Right ventricle myocardium superior (tissue), 1 donor: Measurements from ENCODE around the gene AAK1. TPM values are rescaled to one million over a fixed set of nuclear protein-coding genes. Genes with fewer than 3 reads are reported as not detected.
"Not testable (repeated sequence)": the region's sequence is repeated elsewhere in the genome, so short reads cannot be mapped to it uniquely, and the experiment has no call there.

ENCODE experiments used
- ATAC-seq: fragments of 200-7000 bp; cut with Tn5 transposase; one replicate; pipeline ENCODE4 v1.9.1; 2020; ENCODE audit warnings: mild to moderate bottlenecking; ENCODE audit not compliant: poor library complexity
- DNase-seq: peaks from one replicate; pipeline ENCODE4 v3.0.0-alpha.2; 2020
- intact Hi-C: fragments of 100-400 bp; cut with DNase I; formaldehyde crosslinking; loops from one replicate; pipeline ENCODE4 v1.11.2; 2022
- total RNA-seq: library from RNA; stranded (reverse); fragmentation: NEBNext Ultra II Directional; extraction: Animal tissue kit (Norgen Biotek cat#: 25700); gene quantifications from one replicate; pipeline ENCODE4 v1.2.1, GENCODE V29; 2021
- donor health status: DM: no; HTN: yes; CAD: no; lungs with severe emphysema.

AAK1 gene
- total RNA-seq, 1 donor from 2014 or later, result 87.2 TPM

GRCh38 chr2:69564604-69565003 lies 78.9 kb downstream of the AAK1 start:
- ATAC-seq (no peak), DNase-seq (no peak)
- intact Hi-C loops, result loop anchor here (5.0 to 10.0 kb wide), 2 partner anchors 78 to 250 kb away; partner anchors contain the start of gene AAK1

GRCh38 chr2:69563021-69563420 lies 80.5 kb downstream of the AAK1 start:
- no peak for DNase-seq
- no peak for ATAC-seq
- intact Hi-C loops, result loop anchor here (5.0 to 10.0 kb wide), 2 partner anchors 79 to 252 kb away; partner anchors contain the start of gene AAK1

- ATAC-seq, result no peak
- intact Hi-C loops, result loop anchor here (5.0 to 10.0 kb wide), 2 partner anchors 81 to 254 kb away; partner anchors contain the start of gene AAK1
- no peak for DNase-seq
These were observed 82.4 kb downstream of the AAK1 start for GRCh38 chr2:69561101-69561500.

- DNase-seq (no peak), ATAC-seq (peak; percentile 72)
- intact Hi-C loops, result loop anchor here (5.0 to 10.0 kb wide), 2 partner anchors 82 to 255 kb away; partner anchors contain the start of gene AAK1
These were observed 83.4 kb downstream of the AAK1 start for GRCh38 chr2:69560147-69560482.

- DNase-seq, result no peak
- peak; percentile 81 for ATAC-seq
- intact Hi-C loops, result loop anchor here (5.0 to 10.0 kb wide), 2 partner anchors 83 to 255 kb away; partner anchors contain the start of gene AAK1
These were observed 83.9 kb downstream of the AAK1 start for GRCh38 chr2:69559442-69560146.

GRCh38 chr2:69556008-69556407 lies 87.5 kb downstream of the AAK1 start:
- intact Hi-C loops, result no loop called here
- no peak for DNase-seq
- ATAC-seq, result no peak

GRCh38 chr2:69554981-69555380 lies 88.6 kb downstream of the AAK1 start:
- DNase-seq (no peak), ATAC-seq (peak; percentile 38)
- intact Hi-C loops, result loop anchor here (2.0 kb wide), 1 partner anchor 160 kb away; no protein-coding TSS in a partner anchor

- intact Hi-C loops, result loop anchor here (2.0 kb wide), 1 partner anchor 160 kb away; no protein-coding TSS in a partner anchor
- DNase-seq (no peak), ATAC-seq (no peak)
These were observed 89.0 kb downstream of the AAK1 start for GRCh38 chr2:69554568-69554967.

- intact Hi-C loops, result loop anchor here (2.0 kb wide), 1 partner anchor 161 kb away; no protein-coding TSS in a partner anchor
- DNase-seq, result no peak
These were observed 89.5 kb downstream of the AAK1 start for GRCh38 chr2:69553991-69554390.

GRCh38 chr2:69550511-69550910 lies 93.0 kb downstream of the AAK1 start:
- ATAC-seq, intact Hi-C loops, DNase-seq: not testable (repeated sequence)

More at GRCh38 chr2:69553991-69554390, 89.5 kb downstream of the AAK1 start:
- ATAC-seq, result no peak

- intact Hi-C loops, result no loop called here
- DNase-seq (no peak), ATAC-seq (no peak)
These were observed 94.1 kb downstream of the AAK1 start for GRCh38 chr2:69549421-69549820.

- ATAC-seq (peak; percentile 26), DNase-seq (no peak)
- intact Hi-C loops, result no loop called here
These were observed 95.4 kb downstream of the AAK1 start for GRCh38 chr2:69547984-69548715.

GRCh38 chr2:69546646-69547045 lies 96.9 kb downstream of the AAK1 start:
- no peak for DNase-seq
- intact Hi-C loops, result no loop called here
- no peak for ATAC-seq

GRCh38 chr2:69545477-69545932 lies 98.0 kb downstream of the AAK1 start:
- intact Hi-C loops, result no loop called here
- no peak for DNase-seq
- peak; percentile 29 for ATAC-seq

- intact Hi-C loops, result no loop called here
- ATAC-seq (peak; percentile 39), DNase-seq (no peak)
These were observed 98.6 kb downstream of the AAK1 start for GRCh38 chr2:69544951-69545350.

- ATAC-seq (no peak), DNase-seq (no peak)
- intact Hi-C loops, result no loop called here
These were observed 104.0 kb downstream of the AAK1 start for GRCh38 chr2:69539549-69539908.

GRCh38 chr2:69538872-69539548 lies 104.5 kb downstream of the AAK1 start:
- DNase-seq, result no peak
- intact Hi-C loops, result no loop called here
- ATAC-seq, result peak; percentile 34

GRCh38 chr2:69538249-69538648 lies 105.3 kb downstream of the AAK1 start:
- intact Hi-C loops, result no loop called here
- ATAC-seq (no peak), DNase-seq (no peak)

GRCh38 chr2:69535817-69536241 lies 107.7 kb downstream of the AAK1 start:
- no peak for DNase-seq
- ATAC-seq, result peak; percentile 42
- intact Hi-C loops, result no loop called here
